Measurements from ENCODE around the gene CMSS1.

DNA sequence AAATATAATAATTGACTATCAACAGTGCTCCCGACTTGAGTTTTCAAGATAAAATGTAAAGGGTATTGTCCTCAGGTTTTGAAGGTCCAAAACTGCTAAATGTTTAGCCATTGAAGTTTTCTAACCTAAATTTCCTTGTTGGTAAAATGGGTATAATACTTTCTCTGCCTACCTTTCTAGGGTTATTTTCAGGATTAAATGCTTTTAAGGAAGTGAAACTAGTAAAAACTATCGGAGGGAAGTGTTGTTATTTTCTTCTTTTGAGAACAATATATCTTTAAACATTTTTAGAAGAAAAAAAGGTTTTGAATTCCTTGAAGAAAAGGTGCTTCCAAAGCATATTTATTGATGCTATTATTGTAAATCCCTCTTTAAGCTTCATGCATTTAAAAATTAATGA lies 229.3 kb downstream of the CMSS1 start:
- TF ChIP-seq CTCF (tag by site-specific recombination; IDR thresholded peaks at IDR 0.05) (no peak), ZNF133 (tag by site-specific recombination; IDR thresholded peaks at IDR 0.05) (no peak), PRDM1 (tag by site-specific recombination; IDR thresholded peaks at IDR 0.05) (no peak), ZNF830 (tag by site-specific recombination; IDR thresholded peaks at IDR 0.05; ENCODE audit: low read depth) (no peak), ZNF174 (tag by site-specific recombination; IDR thresholded peaks at IDR 0.05) (no peak), ZNF555 (tag by site-specific recombination; conservative IDR thresholded peaks at IDR 0.05) (no peak), ZNF792 (tag by site-specific recombination; IDR thresholded peaks at IDR 0.05) (no peak), PBX3 (CRISPR knock-in tag; IDR thresholded peaks at IDR 0.05) (no peak), SP3 (tag by site-specific recombination; IDR thresholded peaks at IDR 0.05) (no peak)
